ENCODE measurements around the gene ME1. TPM values are rescaled to one million over a fixed set of nuclear protein-coding genes. Genes with fewer than 3 reads are reported as not detected.

ME1 gene
- total and polyA plus RNA-seq, 2 donors (not counting 3 experiments of a cell fraction or from before 2014, with no cell fraction given) = 7.3 to 29.3 TPM

GRCh38 chr6:83431545-83432155, 799 bp upstream of the ME1 start:
- no peak for DNase-seq (ENCODE audit: low read depth, low spot score)
- H3K9me1 ChIP-seq (replicated peaks; ENCODE audit: control insufficient read depth, extremely low read depth, insufficient read depth, low read length) = no peaks in the 10 kb centered on the region
- no peaks in the 10 kb centered on the region for H3K36me3 ChIP-seq (ENCODE audit: control insufficient read depth in 2 of 2, extremely low read depth in 1 of 2, insufficient read depth in 2 of 2, low read length in 2 of 2)
- peaks cover 21% of the 10 kb centered on the region for H3K79me2 ChIP-seq (ENCODE audit: control insufficient read depth, insufficient read depth, low read length)
- no peak for TF ChIP-seq EZH2 (IDR thresholded peaks at IDR 0.05; ENCODE audit: borderline replicate concordance, low read depth, low read length, severe bottlenecking)
- no peak for TF ChIP-seq GATA2 (IDR thresholded peaks at IDR 0.05; ENCODE audit: insufficient read depth, insufficient read length, low read depth, low read length)
- no peak for TF ChIP-seq POLR2AphosphoS5 (IDR thresholded peaks at IDR 0.05; ENCODE audit: insufficient read depth, low read depth, low read length)
- no peak for TF ChIP-seq JUN (IDR thresholded peaks at IDR 0.05; ENCODE audit: borderline replicate concordance, insufficient read depth, insufficient read length, low read depth)
- TF ChIP-seq MAX (IDR thresholded peaks at IDR 0.05; ENCODE audit: insufficient read depth, insufficient read length) = no peak
- TF ChIP-seq, protein P1, sequence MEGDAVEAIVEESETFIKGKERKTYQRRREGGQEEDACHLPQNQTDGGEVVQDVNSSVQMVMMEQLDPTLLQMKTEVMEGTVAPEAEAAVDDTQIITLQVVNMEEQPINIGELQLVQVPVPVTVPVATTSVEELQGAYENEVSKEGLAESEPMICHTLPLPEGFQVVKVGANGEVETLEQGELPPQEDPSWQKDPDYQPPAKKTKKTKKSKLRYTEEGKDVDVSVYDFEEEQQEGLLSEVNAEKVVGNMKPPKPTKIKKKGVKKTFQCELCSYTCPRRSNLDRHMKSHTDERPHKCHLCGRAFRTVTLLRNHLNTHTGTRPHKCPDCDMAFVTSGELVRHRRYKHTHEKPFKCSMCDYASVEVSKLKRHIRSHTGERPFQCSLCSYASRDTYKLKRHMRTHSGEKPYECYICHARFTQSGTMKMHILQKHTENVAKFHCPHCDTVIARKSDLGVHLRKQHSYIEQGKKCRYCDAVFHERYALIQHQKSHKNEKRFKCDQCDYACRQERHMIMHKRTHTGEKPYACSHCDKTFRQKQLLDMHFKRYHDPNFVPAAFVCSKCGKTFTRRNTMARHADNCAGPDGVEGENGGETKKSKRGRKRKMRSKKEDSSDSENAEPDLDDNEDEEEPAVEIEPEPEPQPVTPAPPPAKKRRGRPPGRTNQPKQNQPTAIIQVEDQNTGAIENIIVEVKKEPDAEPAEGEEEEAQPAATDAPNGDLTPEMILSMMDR (IDR thresholded peaks at IDR 0.05; ENCODE audit: extremely low read depth in 1 of 2, insufficient read depth in 1 of 2, low read depth in 1 of 2, low read length in 2 of 2) = no peak
- TF ChIP-seq FOS (IDR thresholded peaks at IDR 0.05; ENCODE audit: borderline replicate concordance, insufficient read depth, low read length) = no peak
- TF ChIP-seq MYC (IDR thresholded peaks at IDR 0.05; ENCODE audit: low read depth, low read length) = no peak
- TF ChIP-seq POLR2A (IDR thresholded peaks at IDR 0.05; ENCODE audit: low read depth, low read length) = no peak
- peaks cover 7% of the 10 kb centered on the region for H3K4me1 ChIP-seq (ENCODE audit: control insufficient read depth, extremely low read depth, insufficient read depth, low read length)
- H2AFZ ChIP-seq (ENCODE audit: low read depth, low read length) = peak overlapping the region; percentile 96
- no peak for FAIRE-seq
- ChIA-PET POLR2A (no interaction called here), CTCF (interaction anchor here (1.2 kb wide), 1 partner anchor 14 kb away, joined by 3 read pairs; no protein-coding TSS in a partner anchor)
- BruUV-seq (replicated peaks) = TSS peak; percentile 64
- intact Hi-C loops (cut with micrococcal nuclease) (loop anchor here (5.0 to 10.0 kb wide), 3 partner anchors 81 to 1187 kb away; partner anchors contain the start of genes DOP1A, IBTK, PRSS35 and UBE3D), dilution Hi-C loops (cut with MboI; ENCODE audit: extremely low pct_ligation_motif_present, low sequenced_read_pairs) (no loop called here)
- peak overlapping the region; percentile 89 for H3K9ac ChIP-seq (replicated peaks; ENCODE audit: extremely low read depth, insufficient read depth, low read length)
- H3K27me3 ChIP-seq (ENCODE audit: control insufficient read depth in 2 of 2, insufficient read depth in 2 of 2, low read length in 2 of 2) = no peaks in the 10 kb centered on the region
- H4K20me1 ChIP-seq (replicated peaks; ENCODE audit: control insufficient read depth, extremely low read depth, insufficient read depth, low read length) = no peaks in the 10 kb centered on the region
- H3K4me2 ChIP-seq (ENCODE audit: insufficient read depth, low read length) = peak overlapping the region; percentile 89
- peak overlapping the region; percentile 80 for H3K27ac ChIP-seq (ENCODE audit: insufficient read depth, low read depth, low read length)
- H3K9me3 ChIP-seq (replicated peaks; ENCODE audit: control insufficient read depth, insufficient read depth, low read length) = no peaks in the 10 kb centered on the region
- H3K4me3 ChIP-seq (replicated peaks in 1 of 3; ENCODE audit: insufficient read depth in 1 of 3, low read depth in 1 of 3, low read length in 3 of 3) = peak overlapping the region in 1 of 3 experiments; percentile 60

All from endothelial cell of umbilical vein (primary cell).